ENCODE results near the gene SCAPER.

The SCAPER gene, protein sequence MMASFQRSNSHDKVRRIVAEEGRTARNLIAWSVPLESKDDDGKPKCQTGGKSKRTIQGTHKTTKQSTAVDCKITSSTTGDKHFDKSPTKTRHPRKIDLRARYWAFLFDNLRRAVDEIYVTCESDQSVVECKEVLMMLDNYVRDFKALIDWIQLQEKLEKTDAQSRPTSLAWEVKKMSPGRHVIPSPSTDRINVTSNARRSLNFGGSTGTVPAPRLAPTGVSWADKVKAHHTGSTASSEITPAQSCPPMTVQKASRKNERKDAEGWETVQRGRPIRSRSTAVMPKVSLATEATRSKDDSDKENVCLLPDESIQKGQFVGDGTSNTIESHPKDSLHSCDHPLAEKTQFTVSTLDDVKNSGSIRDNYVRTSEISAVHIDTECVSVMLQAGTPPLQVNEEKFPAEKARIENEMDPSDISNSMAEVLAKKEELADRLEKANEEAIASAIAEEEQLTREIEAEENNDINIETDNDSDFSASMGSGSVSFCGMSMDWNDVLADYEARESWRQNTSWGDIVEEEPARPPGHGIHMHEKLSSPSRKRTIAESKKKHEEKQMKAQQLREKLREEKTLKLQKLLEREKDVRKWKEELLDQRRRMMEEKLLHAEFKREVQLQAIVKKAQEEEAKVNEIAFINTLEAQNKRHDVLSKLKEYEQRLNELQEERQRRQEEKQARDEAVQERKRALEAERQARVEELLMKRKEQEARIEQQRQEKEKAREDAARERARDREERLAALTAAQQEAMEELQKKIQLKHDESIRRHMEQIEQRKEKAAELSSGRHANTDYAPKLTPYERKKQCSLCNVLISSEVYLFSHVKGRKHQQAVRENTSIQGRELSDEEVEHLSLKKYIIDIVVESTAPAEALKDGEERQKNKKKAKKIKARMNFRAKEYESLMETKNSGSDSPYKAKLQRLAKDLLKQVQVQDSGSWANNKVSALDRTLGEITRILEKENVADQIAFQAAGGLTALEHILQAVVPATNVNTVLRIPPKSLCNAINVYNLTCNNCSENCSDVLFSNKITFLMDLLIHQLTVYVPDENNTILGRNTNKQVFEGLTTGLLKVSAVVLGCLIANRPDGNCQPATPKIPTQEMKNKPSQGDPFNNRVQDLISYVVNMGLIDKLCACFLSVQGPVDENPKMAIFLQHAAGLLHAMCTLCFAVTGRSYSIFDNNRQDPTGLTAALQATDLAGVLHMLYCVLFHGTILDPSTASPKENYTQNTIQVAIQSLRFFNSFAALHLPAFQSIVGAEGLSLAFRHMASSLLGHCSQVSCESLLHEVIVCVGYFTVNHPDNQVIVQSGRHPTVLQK (N-terminal part only)

DNA sequence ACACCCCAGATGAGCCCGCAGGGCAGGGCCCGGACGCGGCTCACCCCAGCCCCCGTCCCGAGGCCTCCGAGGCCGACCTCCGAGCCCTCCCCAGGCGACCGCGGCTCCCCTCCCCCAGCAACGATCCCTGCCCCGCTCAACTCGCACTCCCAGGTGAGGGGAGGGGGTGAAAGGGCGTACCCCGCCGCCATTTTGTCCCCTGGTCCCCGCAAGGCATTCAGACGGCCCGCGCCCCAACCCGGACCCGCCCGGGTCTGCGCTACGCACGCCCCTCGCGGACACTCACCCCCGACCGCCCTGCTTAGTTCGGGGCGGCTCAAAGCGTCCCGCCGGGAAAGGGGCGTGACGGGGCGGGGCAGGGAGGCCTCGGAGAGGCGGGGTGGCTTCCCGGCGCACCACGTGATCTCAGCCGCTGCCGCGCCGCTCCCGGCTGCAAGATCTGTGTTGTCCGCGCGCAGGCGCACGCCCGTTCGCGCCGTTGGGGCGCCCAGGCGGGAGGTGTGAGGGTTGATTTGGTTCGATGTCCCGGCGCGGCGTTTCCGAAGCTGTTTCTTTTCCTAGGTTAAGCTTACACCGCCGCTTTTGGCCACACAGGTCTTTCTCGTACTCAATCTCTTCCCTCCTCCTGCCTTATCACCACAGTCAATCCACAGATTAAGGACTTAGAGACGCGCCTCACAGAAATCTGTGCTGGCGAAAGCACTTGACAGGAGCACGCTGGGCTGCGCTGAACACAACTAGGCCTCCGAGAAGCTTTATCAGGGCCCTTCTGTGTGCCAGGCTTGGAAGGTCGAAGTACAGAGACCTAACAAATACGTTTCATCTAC is at the start of gene SCAPER:
SCAPER (minus strand) TSS at position 328 of the 827 bp plus-strand sequence. CDS start 21,523 bp downstream, outside the sequence.
- peak; percentile 73 to 83 for DNase-seq

DNA sequence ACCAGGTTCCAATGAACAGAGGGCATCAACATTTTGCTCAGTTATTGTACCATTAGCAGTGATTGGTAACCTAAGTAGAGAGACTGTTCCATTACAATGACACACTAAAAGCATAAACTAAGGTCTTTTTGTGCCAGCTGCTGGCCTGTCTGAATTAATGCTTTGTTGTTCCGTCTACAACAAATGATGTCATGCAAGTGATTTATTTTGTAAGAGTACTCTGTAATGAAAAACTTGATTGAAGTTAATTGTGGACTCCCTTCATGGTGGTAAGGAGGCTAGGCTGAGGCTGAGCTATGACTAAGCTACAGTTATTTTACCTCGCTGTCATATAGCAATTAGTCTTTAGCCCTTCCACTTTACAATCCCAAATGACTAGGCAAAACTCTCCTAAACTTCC is 49.6 kb upstream of the SCAPER start:
- no peak for DNase-seq

DNA sequence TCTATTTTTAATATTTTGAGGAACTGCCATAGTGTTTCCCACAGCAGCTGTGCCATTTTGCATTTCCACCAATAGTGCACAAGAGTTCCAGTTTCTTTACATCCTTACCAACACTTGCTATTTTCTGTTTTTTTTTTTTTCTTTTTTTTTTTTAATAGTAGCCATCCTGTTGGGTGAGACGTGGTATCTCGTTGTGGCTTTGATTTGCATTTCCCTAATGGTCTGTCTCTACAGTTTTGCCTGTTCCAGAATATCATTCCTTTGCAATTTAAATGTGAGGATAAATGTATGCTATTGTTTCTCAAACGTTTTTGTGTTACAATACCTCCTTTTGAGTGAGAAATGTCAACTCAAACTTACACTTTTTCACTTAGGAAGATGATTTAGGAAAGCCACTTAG is 48.8 kb upstream of the SCAPER start:
- DNase-seq: no peak

DNA sequence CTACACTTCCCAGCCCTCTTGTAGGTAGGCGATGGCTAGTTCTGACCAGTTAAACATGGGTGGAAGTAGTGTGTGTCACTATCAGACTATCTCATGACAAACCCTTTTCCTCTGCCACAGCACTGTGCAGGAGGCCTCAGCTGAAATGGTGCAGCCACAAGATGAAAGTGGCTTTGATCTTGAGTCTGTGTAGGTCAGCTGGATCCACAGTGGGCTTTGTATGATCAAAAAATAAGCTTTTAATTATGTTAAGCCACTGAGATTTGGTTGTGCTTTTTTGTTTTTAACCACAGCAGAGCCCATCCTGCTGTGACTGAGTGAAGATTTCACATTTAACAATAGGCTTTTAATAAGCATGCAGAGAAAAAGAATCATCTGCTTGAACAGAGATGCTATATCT is 46.1 kb upstream of the SCAPER start:
- no peak for DNase-seq

DNA sequence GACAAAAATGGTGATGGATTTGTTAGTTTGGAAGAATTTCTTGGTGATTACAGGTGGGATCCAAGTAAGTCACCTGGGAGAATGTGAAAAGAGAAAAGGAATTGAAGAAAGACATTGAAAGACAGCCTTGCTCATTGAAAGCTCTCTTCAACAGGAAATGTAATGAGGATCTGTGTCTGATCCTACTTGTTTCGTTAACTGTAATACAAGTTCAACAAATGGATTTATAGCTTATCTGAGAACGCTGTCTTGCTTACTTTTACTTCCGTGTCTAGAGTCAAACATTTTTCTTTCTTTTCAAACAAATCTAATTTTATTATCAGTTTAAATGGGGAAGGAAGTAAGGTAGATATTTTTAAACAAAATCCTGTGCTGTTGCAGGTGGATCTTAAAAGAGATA is 42.3 kb upstream of the SCAPER start:
- DNase-seq: no peak

DNA sequence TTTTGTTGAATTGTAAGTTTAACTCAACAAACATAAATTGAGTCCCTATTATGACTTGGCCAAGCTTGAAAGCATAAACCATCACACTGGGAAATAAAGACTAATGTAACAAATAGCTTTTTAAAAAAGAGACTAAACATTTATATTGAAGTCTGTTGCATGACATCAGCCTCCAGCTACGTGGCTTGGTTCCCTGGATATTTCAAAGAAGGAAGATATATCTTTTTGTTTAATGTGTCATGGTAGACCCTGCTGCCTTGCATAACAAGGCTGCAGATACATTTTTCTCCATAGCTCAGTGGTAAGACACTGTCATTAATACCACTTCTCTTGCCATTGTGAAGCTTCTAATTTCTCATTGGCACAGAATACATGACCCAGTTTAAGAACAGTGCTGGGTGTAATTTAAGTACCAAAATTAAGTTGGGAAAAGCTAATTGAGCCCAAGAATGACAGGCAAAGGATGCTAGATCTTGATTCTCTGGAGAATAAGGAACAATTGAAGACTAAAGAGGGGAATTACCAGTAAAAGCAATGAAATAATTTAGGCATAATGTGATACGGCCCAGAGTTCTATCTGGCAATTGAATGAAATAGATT is 40.5 kb upstream of the SCAPER start:
- DNase-seq: no peak

DNA sequence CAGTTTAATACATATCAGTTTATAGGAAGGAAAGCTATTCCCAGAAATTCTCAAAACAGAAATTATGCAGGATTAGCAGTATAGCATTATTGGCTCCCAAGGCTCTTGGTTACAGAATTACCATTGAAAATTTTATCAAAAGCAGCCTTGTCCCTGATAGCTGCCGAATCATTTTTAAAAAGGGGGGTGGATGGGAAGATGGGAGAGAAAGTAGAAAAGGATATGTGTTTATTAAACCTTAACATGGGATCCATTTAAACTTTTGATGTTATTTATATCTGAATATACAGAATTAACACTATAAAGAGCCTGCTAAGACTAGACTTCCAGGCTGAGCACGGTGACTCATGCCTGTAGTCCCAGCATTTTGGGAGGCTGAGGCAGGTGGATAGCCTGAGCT is 37.2 kb upstream of the SCAPER start:
- no peak for DNase-seq

DNA sequence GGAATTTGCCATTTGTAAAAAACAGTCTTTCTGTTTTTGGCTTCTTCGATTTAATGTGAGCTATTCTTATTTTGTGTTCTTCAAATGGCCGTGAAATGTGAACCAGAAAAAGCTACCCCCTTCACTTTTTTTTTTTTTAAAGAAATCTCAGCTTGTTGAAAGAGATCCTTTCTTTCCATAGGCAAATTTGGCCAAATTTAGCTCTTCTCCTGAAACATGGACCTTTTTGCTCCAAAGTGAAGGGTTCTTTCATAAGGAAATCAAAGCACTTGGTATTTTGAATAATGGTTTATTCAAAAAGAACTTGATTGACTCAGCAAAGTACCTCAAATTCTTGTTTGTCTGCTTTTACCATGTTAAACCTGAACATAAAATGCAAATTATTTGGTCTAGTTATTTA is 36.5 kb upstream of the SCAPER start:
- DNase-seq: no peak

DNA sequence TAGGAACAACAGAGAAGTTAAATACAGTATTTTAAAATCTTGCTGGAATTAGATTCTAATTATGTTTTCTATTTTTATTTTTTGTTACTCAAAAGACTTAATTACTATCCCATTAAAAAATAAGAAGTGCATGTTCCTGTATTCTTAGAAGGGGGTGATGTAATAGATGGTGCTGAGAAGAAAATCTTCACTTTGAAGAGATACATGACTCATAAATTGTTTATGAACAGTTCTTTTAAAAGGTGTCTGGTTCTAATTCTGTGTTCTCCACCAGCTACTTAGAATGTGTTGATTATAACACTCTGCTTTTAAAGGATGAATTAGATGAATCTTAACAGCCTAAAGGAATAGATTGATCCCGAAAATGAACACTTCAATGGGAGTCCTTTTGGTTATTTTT is 34.6 kb upstream of the SCAPER start:
- DNase-seq: peak; percentile 24 to 38

DNA sequence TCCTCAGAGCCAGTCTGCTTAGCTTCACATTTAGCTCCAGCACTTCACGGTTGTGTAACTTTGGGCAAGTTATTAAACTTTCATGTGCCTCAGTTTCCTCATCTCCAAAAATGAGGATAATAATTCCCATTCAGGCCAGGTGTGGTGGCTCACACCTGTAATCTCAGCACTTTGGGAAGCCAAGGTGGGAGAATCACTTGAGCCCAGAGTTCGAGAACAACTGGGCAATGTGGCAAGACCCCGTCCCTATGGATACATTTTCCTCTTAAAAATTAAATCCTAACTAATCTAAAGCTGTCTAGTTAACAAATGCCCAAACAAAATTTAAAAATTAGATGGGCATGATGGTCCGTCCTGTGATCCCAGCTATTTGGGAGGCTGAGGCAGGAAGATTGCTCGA is 33.6 kb upstream of the SCAPER start:
- no peak for DNase-seq

DNA sequence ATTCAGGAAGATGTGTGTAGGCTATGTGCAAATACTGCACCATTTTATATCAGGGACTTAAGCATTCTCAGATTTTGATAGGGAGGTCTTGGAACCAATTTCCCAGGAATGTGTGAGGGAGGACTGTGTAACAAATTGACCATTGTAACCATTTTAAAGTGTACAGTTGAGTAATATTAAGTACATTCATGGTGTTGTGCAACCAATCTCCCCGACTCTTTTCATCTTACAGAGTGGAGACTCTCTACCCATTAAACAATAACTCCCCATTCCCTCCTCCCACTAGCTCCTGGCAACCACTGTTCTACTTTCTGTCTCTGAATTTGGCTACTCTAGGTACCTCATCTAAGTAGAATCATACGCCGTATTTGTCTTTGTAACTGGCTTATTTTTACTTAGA is 31.5 kb upstream of the SCAPER start:
- DNase-seq: no peak

DNA sequence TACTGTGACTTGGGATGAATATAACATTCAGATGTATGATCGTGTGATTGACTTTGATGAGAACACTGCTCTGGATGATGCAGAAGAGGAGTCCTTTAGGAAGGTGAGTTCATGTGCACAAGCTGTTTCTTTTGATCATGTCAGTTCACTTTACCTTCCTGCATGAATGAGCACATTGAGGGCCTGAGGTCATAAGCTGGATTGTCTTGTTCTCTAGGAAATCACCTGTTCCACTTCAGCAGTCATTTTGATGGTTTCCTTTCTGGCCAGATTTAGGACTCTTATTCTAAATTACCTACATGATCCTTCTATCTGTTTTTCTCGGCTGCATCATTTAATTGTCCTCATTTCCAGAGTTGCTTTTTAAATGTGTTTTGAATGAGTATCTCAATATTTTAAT is 30.5 kb upstream of the SCAPER start:
- no peak for DNase-seq

DNA sequence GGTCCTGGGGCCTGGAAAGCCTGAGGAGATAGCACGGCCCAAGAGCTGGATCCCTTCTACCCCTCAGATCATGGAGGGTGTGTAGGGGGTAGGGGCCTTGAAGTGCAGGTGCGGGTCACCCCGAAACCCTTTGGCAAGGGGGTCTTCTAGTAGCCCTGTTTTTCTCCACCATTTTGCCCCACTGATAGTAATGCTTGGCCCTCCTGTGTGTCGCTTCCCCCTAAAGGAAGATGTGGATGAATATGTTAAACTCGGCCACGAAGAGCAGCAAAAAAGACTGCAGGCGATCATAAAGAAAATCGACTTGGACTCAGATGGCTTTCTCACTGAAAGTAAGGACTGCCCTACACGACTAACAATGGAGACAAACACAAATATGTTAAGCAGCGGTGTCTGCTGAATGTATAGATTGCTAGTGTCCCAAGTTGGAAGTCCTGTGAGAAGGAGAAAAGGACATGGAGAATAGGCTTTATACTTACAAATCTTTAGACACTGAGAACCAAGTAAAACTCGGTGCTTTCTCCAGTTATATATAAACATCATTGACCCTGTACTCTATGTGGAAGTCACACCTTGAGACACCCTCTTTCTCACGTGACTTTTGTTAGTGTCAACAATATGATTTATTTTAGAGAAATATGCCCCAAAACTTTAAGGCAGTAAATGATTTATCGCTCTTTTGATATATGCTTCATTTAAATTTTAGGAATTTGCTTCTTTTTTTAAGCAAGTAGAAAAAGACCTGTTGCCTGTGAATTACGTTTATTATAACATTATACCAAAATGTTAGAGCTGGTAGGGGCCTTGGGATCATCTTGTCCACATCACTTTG is 27.2 kb upstream of the SCAPER start:
- no peak for DNase-seq

DNA sequence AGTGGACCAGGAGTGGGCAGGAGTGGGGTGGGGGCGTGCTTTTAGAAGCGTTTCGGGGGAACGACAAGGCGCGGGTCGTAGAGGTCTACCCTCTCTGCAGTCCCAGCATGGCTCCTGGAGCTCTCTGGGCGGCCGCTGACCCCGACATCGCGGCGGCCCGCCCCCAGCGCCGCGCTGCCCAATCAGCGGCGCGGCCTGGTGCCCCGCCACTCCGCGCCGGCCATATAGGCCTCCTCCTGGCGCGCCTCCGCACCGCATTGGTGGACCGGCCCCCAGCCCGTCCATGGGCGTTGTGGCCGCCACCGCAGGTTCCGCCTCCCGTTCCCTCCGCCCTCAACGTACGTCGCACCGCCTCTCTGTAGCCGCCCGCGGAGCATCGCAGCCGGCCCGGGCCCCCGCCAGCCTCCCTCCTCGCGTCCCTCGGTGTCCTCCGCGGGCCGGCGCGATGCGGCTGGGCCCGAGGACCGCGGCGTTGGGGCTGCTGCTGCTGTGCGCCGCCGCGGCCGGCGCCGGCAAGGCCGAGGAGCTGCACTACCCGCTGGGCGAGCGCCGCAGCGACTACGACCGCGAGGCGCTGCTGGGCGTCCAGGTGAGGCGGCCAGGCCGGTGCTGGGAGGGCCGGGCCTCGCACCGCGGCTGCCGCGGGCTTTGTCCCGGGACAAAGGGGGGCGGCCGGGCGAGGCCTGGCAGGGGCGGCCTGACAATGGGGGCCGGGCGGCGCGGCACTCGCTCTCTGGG is 26.4 kb upstream of the SCAPER start, which contains the start of gene RCN2:
RCN2 (plus strand) TSS at position 353 of the 738 bp plus-strand sequence; CDS start at position 446, 93 bp downstream.
- DNase-seq: peak; percentile 92 to 94

DNA sequence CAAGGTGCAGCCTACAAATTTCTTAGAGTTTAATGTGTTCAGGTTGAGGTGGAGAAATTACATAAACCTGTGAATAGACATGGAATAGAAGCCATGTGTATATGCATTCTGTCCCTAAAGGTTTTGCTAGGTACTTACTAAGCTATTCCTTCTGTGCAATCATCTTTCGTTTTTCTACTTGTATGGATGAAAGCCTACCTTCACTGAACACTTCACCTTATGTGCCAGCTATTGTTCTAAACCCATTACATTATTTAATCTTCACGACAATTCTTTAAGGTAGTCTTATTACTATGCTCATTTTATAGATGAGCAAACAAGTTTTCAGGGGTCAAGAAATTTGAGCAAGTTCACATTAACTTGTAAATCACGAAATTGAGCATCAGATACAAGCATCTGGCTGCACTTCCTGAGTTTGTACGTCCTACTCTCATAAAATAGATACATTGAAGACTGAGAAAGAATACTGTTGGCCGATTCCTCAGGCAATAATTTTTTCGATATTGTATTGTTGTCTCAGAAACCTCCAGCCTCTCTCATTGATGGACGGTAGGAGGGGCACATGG is 25.8 kb upstream of the SCAPER start:
- DNase-seq: peak in 1 of 2 experiments; percentile 12

DNA sequence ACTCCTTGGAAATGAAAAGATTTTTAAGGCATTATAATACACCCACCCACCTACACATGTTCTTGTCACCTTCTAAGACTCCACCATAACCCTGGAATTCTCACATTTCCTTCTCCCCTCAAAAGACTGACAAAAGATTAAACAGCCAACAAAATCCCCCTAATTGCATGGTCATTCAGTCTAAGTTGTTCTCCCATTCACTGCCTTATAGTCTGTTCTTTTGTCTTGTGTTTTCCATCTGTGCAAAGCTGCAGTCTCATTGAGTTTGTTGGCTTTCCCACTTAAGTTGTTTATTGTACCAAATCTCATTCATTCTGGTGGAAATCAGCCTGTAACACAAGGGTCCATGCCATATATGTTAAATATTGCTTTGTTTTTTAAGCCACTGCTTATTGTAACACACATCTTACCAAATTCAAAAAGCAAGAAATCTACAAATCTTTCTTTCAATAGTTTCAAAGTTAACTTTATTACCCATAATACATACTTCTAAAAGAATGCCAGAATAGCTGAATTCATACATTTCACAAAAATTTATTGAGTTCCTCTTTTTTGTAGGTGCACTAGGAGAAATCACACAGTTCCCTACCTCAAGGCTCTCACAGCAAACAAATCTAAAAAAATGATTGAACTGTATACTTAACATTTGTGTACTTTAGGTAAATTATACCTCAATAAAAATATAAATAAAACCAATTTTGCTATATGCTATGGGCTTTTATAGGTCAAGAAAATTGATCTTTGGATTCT is 24.0 kb upstream of the SCAPER start:
- DNase-seq: no peak

DNA sequence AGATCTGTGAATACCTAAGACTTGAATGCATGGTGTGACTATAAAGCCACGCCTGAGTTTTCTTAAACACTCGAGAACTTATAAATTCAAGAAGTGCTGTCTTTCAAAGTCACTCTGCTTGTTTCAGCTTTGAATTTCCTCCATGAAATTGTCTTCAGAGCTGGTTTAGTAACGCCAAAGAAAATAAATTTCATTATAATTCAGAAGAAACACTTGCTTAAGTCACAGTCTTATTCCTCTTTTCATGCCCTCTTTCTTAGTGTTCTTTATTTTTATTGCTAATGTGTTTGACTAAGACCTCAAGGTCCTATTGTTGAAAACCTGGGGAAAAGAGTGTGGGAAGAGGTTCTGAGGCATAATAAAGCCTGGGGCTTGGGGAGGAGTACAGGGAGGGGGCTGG is 23.1 kb upstream of the SCAPER start:
- no peak for DNase-seq

DNA sequence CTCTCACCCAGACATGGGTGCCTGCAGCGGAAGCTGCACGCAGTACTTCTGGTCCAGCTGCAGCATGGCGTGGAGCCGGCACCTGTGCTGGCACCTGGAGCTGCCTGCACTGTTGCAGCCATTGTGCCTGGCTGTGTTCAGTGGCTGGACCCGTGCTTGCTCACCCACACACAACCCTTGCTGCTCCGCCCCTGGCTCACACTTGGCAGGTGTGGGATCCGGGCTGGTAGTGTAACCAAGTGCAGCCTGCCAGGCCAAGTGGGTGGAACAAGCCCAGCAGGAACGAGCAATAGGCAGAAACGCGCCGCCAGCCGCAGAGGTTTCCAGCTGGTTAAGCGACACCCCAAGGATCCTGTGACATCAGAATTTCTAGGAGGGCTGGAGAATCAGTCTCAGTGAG is 11.2 kb upstream of the SCAPER start:
- no peak for DNase-seq

DNA sequence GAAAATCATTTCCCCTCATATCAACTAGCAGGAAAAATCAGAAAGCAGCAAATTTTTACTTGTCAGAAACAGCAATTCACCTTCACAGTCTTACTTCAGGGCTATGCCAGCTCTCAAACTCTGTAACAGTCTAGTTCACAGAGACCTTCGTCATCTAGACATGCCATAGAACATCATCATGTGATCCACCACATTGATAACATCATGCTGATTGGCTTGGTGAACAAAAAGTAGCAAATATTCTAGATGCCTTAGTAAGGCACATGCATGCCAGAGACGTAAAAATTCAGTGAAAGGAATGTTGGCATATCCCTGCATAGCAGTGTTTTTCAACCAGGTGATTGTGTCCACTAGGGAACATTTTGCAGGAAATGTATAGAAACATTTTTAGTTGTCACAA is 8.6 kb upstream of the SCAPER start:
- DNase-seq: no peak
